Measurements from ENCODE around the gene USP35.

USP35 gene

DNA sequence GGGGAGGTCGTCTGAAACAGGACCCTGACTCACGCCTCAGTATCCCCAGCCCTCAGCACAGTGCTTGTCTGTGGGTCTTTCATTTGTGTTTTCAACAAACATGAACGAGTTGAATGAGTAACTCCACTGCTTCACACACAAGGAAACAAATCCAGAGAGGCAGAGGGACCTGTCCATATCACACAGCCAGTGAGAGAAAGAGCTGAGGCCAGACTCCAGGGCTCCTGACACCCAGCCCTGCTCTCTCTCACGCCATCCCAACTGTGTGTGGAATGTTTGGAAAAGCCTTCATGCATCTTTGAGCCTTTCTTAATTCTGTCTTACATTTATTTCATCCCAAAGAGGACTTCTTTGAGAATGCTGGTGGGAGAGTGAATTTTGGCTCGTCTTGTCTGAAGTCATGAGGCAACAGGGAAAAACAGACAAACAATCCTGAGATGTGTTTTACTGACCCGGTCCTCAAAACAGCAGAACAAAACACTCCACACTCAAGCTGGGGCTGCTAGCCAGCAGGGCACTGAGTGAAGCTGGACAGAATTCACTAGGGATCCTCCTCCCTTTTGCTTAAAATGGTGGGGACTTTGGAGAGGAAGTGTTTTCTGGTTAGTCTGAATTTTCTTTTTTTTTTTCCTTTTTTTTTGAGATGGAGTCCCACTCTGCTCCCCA, 29.6 kb upstream of the USP35 start:
- no peak for TF ChIP-seq RAD21 (IDR thresholded peaks at IDR 0.05; ENCODE audit: low read depth)
- TF ChIP-seq FOXM1 (IDR thresholded peaks at IDR 0.05; ENCODE audit: borderline replicate concordance, low read depth): no peak
- no peak for TF ChIP-seq NFIC (IDR thresholded peaks at IDR 0.05)
- TF ChIP-seq CEBPB (IDR thresholded peaks at IDR 0.05): no peak
- TF ChIP-seq USF1 (IDR thresholded peaks at IDR 0.05): no peak
- no peak for TF ChIP-seq ZBTB7A (IDR thresholded peaks at IDR 0.05; ENCODE audit: low read depth)
- no peak for TF ChIP-seq YY1 (IDR thresholded peaks at IDR 0.05; ENCODE audit: low read depth)
- TF ChIP-seq TEAD4 (IDR thresholded peaks at IDR 0.05): no peak
- TF ChIP-seq EGR1 (IDR thresholded peaks at IDR 0.05): no peak

- TF ChIP-seq REST (IDR thresholded peaks at IDR 0.05; ENCODE audit: low read depth) (no peak), TAF1 (IDR thresholded peaks at IDR 0.05; ENCODE audit: low read depth) (no peak), EP300 (IDR thresholded peaks at IDR 0.05; ENCODE audit: borderline replicate concordance) (no peak), RAD21 (IDR thresholded peaks at IDR 0.05; ENCODE audit: low read depth) (no peak)
Measured at GRCh38 chr11:78160557-78160956, 28.2 kb upstream of the USP35 start.

- TF ChIP-seq REST (IDR thresholded peaks at IDR 0.05; ENCODE audit: low read depth) (no peak), FOXM1 (IDR thresholded peaks at IDR 0.05; ENCODE audit: borderline replicate concordance, low read depth) (no peak), ZBTB7A (IDR thresholded peaks at IDR 0.05; ENCODE audit: low read depth) (no peak), CEBPB (IDR thresholded peaks at IDR 0.05) (no peak), USF1 (IDR thresholded peaks at IDR 0.05) (no peak), RAD21 (IDR thresholded peaks at IDR 0.05; ENCODE audit: low read depth) (no peak), TEAD4 (IDR thresholded peaks at IDR 0.05) (no peak)
Measured at GRCh38 chr11:78161346-78161745, 27.4 kb upstream of the USP35 start.

- no peak for TF ChIP-seq CREB1 (IDR thresholded peaks at IDR 0.05; ENCODE audit: low read depth)
Measured at GRCh38 chr11:78161962-78162371, 26.8 kb upstream of the USP35 start.

DNA sequence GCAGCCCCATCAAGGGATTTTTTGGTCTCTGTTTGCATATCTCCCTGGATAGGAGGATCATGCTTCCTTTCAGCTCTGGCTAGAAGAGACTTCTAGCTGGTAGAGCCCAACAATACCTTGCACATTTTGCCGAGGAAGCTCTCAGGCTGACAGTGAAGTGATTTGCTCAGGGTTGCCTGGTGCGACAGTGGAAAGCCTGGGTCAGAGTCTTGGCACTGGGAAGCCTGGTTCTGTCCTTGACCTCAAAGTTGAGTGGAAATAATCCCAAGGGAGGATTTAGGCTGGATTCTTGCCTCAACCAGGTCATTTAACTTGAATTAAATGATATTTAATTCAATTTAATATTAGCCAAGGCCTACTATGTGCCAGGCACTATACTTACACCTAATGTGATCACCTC, 24.9 kb upstream of the USP35 start:
- TF ChIP-seq YY1 (IDR thresholded peaks at IDR 0.05; ENCODE audit: low read depth) (no peak), ZBTB7A (IDR thresholded peaks at IDR 0.05; ENCODE audit: low read depth) (no peak), RAD21 (IDR thresholded peaks at IDR 0.05; ENCODE audit: low read depth) (no peak)

GRCh38 chr11:78164471-78164870, 24.2 kb upstream of the USP35 start:
- TF ChIP-seq FOXM1 (IDR thresholded peaks at IDR 0.05; ENCODE audit: borderline replicate concordance, low read depth) (no peak), TAF1 (IDR thresholded peaks at IDR 0.05; ENCODE audit: low read depth) (no peak), CEBPB (IDR thresholded peaks at IDR 0.05) (no peak), TEAD4 (IDR thresholded peaks at IDR 0.05) (no peak), EP300 (IDR thresholded peaks at IDR 0.05; ENCODE audit: borderline replicate concordance) (no peak), MAX (IDR thresholded peaks at IDR 0.05) (no peak)

- no peak for TF ChIP-seq REST (IDR thresholded peaks at IDR 0.05; ENCODE audit: low read depth)
- no peak for TF ChIP-seq CEBPB (IDR thresholded peaks at IDR 0.05)
- TF ChIP-seq TEAD4 (IDR thresholded peaks at IDR 0.05): no peak
- TF ChIP-seq EGR1 (IDR thresholded peaks at IDR 0.05): no peak
- no peak for TF ChIP-seq TAF1 (IDR thresholded peaks at IDR 0.05; ENCODE audit: low read depth)
- no peak for TF ChIP-seq TCF12 (IDR thresholded peaks at IDR 0.05; ENCODE audit: low read depth)
- TF ChIP-seq EP300 (IDR thresholded peaks at IDR 0.05; ENCODE audit: borderline replicate concordance): no peak
- no peak for TF ChIP-seq NFIC (IDR thresholded peaks at IDR 0.05)
- TF ChIP-seq CREB1 (IDR thresholded peaks at IDR 0.05; ENCODE audit: low read depth): no peak
- no peak for TF ChIP-seq MAX (IDR thresholded peaks at IDR 0.05)
- TF ChIP-seq YY1 (IDR thresholded peaks at IDR 0.05; ENCODE audit: low read depth): no peak
- no peak for TF ChIP-seq ZBTB7A (IDR thresholded peaks at IDR 0.05; ENCODE audit: low read depth)
- TF ChIP-seq FOXM1 (IDR thresholded peaks at IDR 0.05; ENCODE audit: borderline replicate concordance, low read depth): no peak
- TF ChIP-seq RAD21 (IDR thresholded peaks at IDR 0.05; ENCODE audit: low read depth): no peak
Measured at GRCh38 chr11:78166855-78167469, 21.8 kb upstream of the USP35 start.
